SK-N-SH treated with all-trans-retinoic acid at 6 μM for 48 hours (cell line): ENCODE measurements around the gene SMC6.

Source experiments
- ATAC-seq: fragments of 200-7000 bp; cut with Tn5 transposase; 3 replicates; pipeline ENCODE4 v1.9.1; 2020; ENCODE audit warnings: mild to moderate bottlenecking, moderate library complexity
- ARNTL ChIP-seq: fragments of 450-650 bp; formaldehyde crosslinking; IDR thresholded peaks from 2 replicates; pipeline ENCODE4 v1.5.0; 2020; ENCODE audit warnings: low read depth, mild to moderate bottlenecking, moderate library complexity, borderline replicate concordance
- BACH2 ChIP-seq: fragments of 250-450 bp; sonication (Bioruptor Pico); IDR thresholded peaks from 2 replicates; pipeline ENCODE4 v1.9.0; 2021; ENCODE audit warnings: mild to moderate bottlenecking, borderline replicate concordance
- CSDC2 ChIP-seq: fragments of 250-450 bp; sonication (Bioruptor Pico); IDR thresholded peaks from 2 replicates; pipeline ENCODE4 v1.5.0; 2020; ENCODE audit warnings: mild to moderate bottlenecking, moderate library complexity
- ESRRG ChIP-seq: fragments of 250-450 bp; sonication (Bioruptor Pico); IDR thresholded peaks from 2 replicates; pipeline ENCODE4 v1.6.1; 2021; ENCODE audit warnings: mild to moderate bottlenecking
- GLIS3 ChIP-seq: fragments of 250-450 bp; sonication (Bioruptor Pico); IDR thresholded peaks from 2 replicates; pipeline ENCODE4 v1.5.0; 2020; ENCODE audit warnings: mild to moderate bottlenecking, moderate library complexity
- ISL1 ChIP-seq: fragments of 250-450 bp; sonication (Bioruptor Pico); IDR thresholded peaks from 2 replicates; pipeline ENCODE4 v2.1.2; 2022; ENCODE audit warnings: mild to moderate bottlenecking, moderate library complexity
- OSR1 ChIP-seq: fragments of 250-450 bp; sonication (Bioruptor Pico); IDR thresholded peaks from 2 replicates; pipeline ENCODE4 v1.8.0; 2022; ENCODE audit warnings: moderate library complexity, mild to moderate bottlenecking, inconsistent platforms
- RARB ChIP-seq: fragments of 250-450 bp; sonication (Bioruptor Pico); IDR thresholded peaks from 2 replicates; pipeline ENCODE4 v1.8.0; 2021; ENCODE audit warnings: mild to moderate bottlenecking, moderate library complexity
- SNAI2 ChIP-seq: fragments of 250-450 bp; sonication (Bioruptor Pico); IDR thresholded peaks from 2 replicates; pipeline ENCODE4 v1.5.0; 2020; ENCODE audit warnings: mild to moderate bottlenecking, moderate library complexity
- TCF4 ChIP-seq: fragments of 250-450 bp; sonication (Bioruptor Pico); IDR thresholded peaks from 2 replicates; pipeline ENCODE4 v1.8.0; 2021; ENCODE audit warnings: mild to moderate bottlenecking, moderate library complexity, borderline replicate concordance
- TOX ChIP-seq: fragments of 250-450 bp; sonication (Bioruptor Pico); IDR thresholded peaks from 2 replicates; pipeline ENCODE4 v1.8.0; 2021; ENCODE audit warnings: mild to moderate bottlenecking, moderate library complexity, borderline replicate concordance
- ZFP3 ChIP-seq: fragments of 250-450 bp; sonication (Bioruptor Pico); IDR thresholded peaks from 2 replicates; pipeline ENCODE4 v1.5.0; 2020; ENCODE audit warnings: mild to moderate bottlenecking, moderate library complexity
- ZNF565 ChIP-seq: fragments of 450-650 bp; formaldehyde crosslinking; conservative IDR thresholded peaks from 2 replicates; pipeline ENCODE4 v1.5.0; 2020; ENCODE audit warnings: low read depth, mild to moderate bottlenecking, moderate library complexity
- ZNF8 ChIP-seq: fragments of 450-650 bp; formaldehyde crosslinking; IDR thresholded peaks from 2 replicates; pipeline ENCODE4 v1.5.0; 2020; ENCODE audit warnings: mild to moderate bottlenecking, moderate library complexity
- TF ChIP-seq, protein P1 (sequence below): fragments of 250-450 bp; sonication (Bioruptor Pico); IDR thresholded peaks from 2 replicates; pipeline ENCODE4 v1.5.1; 2020; ENCODE audit warnings: low read depth, mild to moderate bottlenecking, moderate library complexity
- TF ChIP-seq, protein P2 (sequence below): fragments of 250-450 bp; sonication (Bioruptor Pico); IDR thresholded peaks from 2 replicates; pipeline ENCODE4 v1.5.1; 2021; ENCODE audit warnings: mild to moderate bottlenecking, moderate library complexity
- TF ChIP-seq, protein P3 (sequence below): fragments of 250-450 bp; sonication (Bioruptor Pico); IDR thresholded peaks from 2 replicates; pipeline ENCODE4 v1.5.0; 2020; ENCODE audit warnings: mild to moderate bottlenecking, moderate library complexity
- TF ChIP-seq, protein P4 (sequence below): fragments of 250-450 bp; sonication (Bioruptor Pico); IDR thresholded peaks from 2 replicates; pipeline ENCODE4 v1.8.0; 2021; ENCODE audit warnings: low read depth, mild to moderate bottlenecking, moderate library complexity, borderline replicate concordance

The SMC6 gene

DNA sequence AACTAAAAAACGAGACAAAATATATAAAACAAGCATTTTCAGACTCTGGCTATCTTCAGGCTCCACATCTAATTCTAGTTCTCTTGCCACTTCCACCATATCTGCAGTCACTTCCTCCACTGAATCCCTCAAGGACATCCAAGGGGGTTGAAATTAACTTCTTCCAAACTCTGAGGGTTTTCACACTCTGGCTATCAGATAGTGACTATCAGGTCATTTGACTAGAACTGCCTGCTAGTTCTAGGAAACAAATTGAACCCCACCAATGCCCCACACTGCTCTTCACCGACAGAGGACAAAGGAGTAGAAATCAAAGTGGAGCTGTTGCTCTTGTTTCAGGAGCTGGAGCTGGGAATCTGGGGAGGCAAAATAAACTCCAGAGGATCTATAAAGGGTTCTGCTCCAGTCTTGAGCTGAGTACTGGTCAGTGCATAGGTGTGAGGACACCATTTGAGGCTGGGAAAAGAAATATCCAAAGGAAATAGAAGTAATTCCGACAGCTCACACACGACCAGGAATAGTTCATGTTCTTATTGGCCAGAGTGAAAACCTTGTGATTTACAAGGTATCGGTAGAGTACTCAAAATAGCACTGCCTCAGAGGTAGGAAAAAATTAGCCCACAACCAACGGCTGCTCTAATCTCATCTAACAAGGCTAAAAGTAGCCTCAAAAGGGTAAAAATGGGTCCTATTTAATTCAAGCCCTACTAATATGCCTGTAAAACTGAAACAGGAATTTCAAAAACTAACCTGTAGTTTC lies 71.3 kb downstream of the SMC6 start:
- no peak for ATAC-seq
- TF ChIP-seq GLIS3: no peak
- TF ChIP-seq ARNTL: no peak
- TF ChIP-seq, protein P1, sequence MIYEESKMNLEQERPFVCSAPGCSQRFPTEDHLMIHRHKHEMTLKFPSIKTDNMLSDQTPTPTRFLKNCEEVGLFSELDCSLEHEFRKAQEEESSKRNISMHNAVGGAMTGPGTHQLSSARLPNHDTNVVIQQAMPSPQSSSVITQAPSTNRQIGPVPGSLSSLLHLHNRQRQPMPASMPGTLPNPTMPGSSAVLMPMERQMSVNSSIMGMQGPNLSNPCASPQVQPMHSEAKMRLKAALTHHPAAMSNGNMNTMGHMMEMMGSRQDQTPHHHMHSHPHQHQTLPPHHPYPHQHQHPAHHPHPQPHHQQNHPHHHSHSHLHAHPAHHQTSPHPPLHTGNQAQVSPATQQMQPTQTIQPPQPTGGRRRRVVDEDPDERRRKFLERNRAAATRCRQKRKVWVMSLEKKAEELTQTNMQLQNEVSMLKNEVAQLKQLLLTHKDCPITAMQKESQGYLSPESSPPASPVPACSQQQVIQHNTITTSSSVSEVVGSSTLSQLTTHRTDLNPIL (CRISPR knock-in tag): no peak
- TF ChIP-seq, protein P2, sequence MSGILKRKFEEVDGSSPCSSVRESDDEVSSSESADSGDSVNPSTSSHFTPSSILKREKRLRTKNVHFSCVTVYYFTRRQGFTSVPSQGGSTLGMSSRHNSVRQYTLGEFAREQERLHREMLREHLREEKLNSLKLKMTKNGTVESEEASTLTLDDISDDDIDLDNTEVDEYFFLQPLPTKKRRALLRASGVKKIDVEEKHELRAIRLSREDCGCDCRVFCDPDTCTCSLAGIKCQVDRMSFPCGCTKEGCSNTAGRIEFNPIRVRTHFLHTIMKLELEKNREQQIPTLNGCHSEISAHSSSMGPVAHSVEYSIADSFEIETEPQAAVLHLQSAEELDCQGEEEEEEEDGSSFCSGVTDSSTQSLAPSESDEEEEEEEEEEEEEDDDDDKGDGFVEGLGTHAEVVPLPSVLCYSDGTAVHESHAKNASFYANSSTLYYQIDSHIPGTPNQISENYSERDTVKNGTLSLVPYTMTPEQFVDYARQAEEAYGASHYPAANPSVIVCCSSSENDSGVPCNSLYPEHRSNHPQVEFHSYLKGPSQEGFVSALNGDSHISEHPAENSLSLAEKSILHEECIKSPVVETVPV (CRISPR knock-in tag): no peak
- TF ChIP-seq OSR1 (CRISPR knock-in tag): no peak
- TF ChIP-seq TCF4 (CRISPR knock-in tag): no peak
- no peak for TF ChIP-seq ESRRG (CRISPR knock-in tag)
- no peak for TF ChIP-seq SNAI2
- no peak for TF ChIP-seq TOX
- TF ChIP-seq ZNF565 (CRISPR knock-in tag): no peak

DNA sequence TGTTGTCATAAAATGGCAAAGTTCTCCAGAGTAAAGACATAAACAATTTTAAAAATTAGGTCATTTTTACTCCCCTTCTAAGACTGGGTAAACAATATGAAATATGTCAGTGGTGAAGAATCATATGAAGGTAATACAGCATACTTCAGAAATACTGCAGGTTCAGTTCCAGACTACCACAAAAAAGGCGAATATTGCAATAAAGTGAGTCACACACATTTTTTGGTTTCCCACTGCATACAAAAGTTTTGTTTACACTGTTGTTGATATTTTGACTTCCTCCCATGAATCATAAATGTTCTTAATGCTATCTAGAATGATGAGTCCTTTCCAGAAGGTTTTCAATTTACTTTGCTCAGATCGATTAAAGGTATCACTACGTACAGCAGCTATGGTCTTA lies 73.5 kb downstream of the SMC6 start:
- ATAC-seq: no peak
- TF ChIP-seq, protein P3, sequence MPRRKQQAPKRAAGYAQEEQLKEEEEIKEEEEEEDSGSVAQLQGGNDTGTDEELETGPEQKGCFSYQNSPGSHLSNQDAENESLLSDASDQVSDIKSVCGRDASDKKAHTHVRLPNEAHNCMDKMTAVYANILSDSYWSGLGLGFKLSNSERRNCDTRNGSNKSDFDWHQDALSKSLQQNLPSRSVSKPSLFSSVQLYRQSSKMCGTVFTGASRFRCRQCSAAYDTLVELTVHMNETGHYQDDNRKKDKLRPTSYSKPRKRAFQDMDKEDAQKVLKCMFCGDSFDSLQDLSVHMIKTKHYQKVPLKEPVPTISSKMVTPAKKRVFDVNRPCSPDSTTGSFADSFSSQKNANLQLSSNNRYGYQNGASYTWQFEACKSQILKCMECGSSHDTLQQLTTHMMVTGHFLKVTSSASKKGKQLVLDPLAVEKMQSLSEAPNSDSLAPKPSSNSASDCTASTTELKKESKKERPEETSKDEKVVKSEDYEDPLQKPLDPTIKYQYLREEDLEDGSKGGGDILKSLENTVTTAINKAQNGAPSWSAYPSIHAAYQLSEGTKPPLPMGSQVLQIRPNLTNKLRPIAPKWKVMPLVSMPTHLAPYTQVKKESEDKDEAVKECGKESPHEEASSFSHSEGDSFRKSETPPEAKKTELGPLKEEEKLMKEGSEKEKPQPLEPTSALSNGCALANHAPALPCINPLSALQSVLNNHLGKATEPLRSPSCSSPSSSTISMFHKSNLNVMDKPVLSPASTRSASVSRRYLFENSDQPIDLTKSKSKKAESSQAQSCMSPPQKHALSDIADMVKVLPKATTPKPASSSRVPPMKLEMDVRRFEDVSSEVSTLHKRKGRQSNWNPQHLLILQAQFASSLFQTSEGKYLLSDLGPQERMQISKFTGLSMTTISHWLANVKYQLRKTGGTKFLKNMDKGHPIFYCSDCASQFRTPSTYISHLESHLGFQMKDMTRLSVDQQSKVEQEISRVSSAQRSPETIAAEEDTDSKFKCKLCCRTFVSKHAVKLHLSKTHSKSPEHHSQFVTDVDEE: no peak
- TF ChIP-seq ISL1 (no peak), ZNF565 (CRISPR knock-in tag) (no peak)

DNA sequence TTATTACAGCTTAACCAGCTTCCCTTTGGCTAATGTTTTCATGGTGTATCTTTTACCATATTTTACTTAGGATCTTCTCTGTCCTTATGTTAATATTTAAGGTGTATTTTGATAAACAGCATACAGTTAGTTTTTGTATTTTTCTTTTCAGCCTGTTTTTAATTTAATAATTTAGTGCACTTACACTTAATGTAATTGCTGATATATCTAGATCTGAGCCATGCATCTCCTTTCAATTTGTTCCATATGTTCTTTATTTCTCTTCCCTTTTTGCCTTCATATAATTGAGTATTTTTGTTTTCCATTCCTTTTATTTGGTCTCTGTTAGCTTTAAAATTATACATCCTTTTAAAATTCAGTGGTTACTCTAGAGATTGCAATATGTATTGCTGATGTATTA lies 78.8 kb downstream of the SMC6 start:
- TF ChIP-seq, protein P2 (CRISPR knock-in tag): 0 out of 2 replicates have a peak, but pooled peaks have one; percentile 54
- TF ChIP-seq ISL1 (no peak), ZNF8 (CRISPR knock-in tag) (peak; percentile 70), OSR1 (CRISPR knock-in tag) (no peak), TCF4 (CRISPR knock-in tag) (peak; percentile 95)
- TF ChIP-seq, protein P3: peak; percentile 62; the same call in 1 of the 2 replicates
- ATAC-seq: no peak

DNA sequence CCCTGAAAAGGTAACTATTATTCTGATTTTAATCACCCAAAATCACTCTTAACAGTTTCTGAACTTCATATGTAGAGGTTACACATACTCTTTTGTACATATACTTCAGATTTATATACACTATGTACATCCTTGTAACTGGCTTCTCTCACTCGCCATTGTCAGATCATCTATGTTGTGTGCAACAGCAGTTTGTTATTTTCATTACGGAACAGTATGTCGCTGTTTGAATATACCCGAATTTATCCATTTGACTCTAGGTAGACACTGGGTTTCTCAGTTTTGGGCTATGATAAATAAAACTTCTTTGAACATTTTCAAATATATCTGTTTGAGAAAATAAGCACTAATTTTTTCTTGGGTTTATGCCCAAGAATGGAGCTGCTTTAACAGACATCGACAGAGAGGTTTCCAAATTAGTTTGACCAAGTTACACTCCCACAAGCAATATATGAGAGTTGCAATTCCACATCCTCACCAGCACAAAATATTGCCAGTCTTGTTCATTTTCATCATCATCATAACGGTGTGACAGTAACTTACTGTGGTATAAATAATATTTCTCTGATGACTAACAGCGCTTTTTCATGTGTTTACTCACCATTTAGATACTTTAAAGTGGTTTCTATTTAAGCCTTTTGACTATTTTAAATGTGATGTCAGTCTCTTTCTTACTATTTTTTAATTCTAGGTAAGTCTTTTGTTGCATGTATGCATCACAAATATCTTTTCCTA lies 80.9 kb downstream of the SMC6 start:
- peak; percentile 93 for ATAC-seq
- TF ChIP-seq RARB (CRISPR knock-in tag) (no peak), SNAI2 (no peak), ZNF8 (CRISPR knock-in tag) (no peak), ZNF565 (CRISPR knock-in tag) (no peak), BACH2 (CRISPR knock-in tag) (no peak), TOX (no peak), ZFP3 (CRISPR knock-in tag) (no peak), CSDC2 (CRISPR knock-in tag) (no peak)
- TF ChIP-seq, protein P4, sequence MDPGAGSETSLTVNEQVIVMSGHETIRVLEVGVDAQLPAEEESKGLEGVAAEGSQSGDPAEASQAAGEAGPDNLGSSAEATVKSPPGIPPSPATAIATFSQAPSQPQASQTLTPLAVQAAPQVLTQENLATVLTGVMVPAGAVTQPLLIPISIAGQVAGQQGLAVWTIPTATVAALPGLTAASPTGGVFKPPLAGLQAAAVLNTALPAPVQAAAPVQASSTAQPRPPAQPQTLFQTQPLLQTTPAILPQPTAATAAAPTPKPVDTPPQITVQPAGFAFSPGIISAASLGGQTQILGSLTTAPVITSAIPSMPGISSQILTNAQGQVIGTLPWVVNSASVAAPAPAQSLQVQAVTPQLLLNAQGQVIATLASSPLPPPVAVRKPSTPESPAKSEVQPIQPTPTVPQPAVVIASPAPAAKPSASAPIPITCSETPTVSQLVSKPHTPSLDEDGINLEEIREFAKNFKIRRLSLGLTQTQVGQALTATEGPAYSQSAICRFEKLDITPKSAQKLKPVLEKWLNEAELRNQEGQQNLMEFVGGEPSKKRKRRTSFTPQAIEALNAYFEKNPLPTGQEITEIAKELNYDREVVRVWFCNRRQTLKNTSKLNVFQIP (CRISPR knock-in tag): no peak
- TF ChIP-seq, protein P3: no peak
